ENCODE data around the gene MON2. TPM values are rescaled to one million over a fixed set of nuclear protein-coding genes. Genes with fewer than 3 reads are reported as not detected.
"Not testable (repeated sequence)": the region's sequence is repeated elsewhere in the genome, so short reads cannot be mapped to it uniquely, and the experiment has no call there.

MON2 gene
- total and polyA plus RNA-seq, 12 donors, result 5.0 to 25.3 (median 18.5) TPM

DNA sequence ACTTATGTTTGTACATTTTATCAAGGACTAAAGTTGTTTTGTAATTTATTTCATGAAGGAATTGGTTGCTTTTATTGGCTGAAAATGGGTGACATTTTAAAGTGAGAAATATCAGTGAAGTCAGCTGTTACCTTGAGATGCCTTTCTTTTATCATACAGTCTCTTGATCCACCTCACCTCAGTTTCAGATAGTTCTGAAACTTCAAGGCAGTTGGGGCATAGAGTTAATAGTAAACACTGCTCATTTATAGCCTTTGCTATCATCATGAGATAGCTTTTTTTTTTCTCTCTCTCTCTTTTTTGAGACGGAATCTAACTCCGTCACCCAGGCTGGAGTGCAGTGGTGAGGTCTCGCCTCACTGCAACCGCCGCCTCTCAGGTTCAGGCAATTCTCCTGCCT, 76.7 kb downstream of the MON2 start:
- DNase-seq (no peak), ATAC-seq (no peak)
- Histone ChIP-seq H3K9me3 (no peaks in the 10 kb centered on the region), H3K27me3 (no peaks in the 10 kb centered on the region), H3K36me3 (peaks cover 0 to 100% (median 26%) of the 10 kb centered on the region in 9 donors), H3K27ac (no peak overlapping the region), H3K4me1 (peaks cover 0 to under 1% (median 0%) of the 10 kb centered on the region in 9 donors), H3K4me3 (no peak overlapping the region)
- intact Hi-C loops (cut with DNase I), result no loop called here
- TF ChIP-seq, protein P1, sequence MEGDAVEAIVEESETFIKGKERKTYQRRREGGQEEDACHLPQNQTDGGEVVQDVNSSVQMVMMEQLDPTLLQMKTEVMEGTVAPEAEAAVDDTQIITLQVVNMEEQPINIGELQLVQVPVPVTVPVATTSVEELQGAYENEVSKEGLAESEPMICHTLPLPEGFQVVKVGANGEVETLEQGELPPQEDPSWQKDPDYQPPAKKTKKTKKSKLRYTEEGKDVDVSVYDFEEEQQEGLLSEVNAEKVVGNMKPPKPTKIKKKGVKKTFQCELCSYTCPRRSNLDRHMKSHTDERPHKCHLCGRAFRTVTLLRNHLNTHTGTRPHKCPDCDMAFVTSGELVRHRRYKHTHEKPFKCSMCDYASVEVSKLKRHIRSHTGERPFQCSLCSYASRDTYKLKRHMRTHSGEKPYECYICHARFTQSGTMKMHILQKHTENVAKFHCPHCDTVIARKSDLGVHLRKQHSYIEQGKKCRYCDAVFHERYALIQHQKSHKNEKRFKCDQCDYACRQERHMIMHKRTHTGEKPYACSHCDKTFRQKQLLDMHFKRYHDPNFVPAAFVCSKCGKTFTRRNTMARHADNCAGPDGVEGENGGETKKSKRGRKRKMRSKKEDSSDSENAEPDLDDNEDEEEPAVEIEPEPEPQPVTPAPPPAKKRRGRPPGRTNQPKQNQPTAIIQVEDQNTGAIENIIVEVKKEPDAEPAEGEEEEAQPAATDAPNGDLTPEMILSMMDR (IDR thresholded peaks at IDR 0.05), result no peak
- WGBS, 2 donors, result 95 to 97% methylated on average over 5 of the region's 5 CpGs

DNA sequence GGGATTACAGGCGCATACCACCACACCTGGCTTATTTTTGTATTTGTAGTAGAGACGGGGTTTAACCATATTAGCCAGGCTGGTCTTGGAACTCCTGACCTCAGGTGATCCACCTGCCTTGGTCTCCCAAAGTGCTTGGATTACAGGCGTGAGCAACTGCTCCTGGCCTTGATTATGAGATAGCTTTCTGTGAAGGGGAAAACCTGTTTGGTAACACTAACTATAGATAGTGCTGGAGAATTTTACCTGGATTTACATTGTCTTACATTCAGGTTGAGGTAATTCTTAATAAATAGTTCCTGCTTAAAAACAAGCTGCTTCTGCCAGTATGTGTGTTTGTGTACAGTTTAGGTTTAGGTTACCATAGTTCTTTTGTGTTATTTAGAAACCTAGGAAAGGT, 77.1 kb downstream of the MON2 start:
- intact Hi-C loops (cut with DNase I), result no loop called here
- Histone ChIP-seq H3K36me3 (peaks cover 0 to 100% (median 22%) of the 10 kb centered on the region in 9 donors), H3K27ac (no peak overlapping the region), H3K4me3 (no peak overlapping the region), H3K27me3 (no peaks in the 10 kb centered on the region), H3K9me3 (no peaks in the 10 kb centered on the region), H3K4me1 (no peaks in the 10 kb centered on the region)
- DNase-seq, result no peak
- ATAC-seq, result no peak
- TF ChIP-seq, protein P1 (IDR thresholded peaks at IDR 0.05), result no peak
- WGBS, 2 donors, result 73 to 78% methylated on average over 3 of the region's 3 CpGs

DNA sequence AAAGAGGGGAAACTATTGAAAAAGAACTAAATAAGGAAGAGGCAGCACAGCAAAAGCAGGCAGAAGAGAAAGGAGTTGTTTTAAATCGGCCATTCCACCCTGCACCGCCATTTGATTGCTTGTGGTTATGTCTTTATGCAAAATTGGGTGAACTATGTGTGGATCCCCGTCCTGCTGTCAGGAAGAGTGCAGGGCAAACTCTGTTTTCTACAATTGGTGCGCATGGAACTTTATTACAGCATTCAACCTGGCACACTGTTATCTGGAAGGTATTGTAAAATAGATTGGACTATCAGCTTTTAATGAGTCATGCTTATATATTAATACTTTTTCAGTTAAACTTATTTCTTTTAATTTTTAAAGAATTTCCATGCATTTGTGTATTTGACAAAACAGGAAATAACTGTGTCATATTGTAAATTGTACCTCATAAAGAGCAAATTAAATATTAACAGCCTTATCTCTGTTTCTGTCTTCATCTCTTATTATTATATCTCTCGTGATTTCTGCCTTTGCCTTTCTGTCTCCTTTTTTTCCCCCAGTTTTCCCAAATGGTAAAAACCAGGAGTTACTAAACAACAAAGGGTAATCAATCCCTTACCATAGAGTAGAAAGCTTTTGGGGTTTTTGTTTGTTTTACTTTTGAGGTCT, 86.4 kb downstream of the MON2 start:
- H3K9me3 ChIP-seq, result no peaks in the 10 kb centered on the region
- H3K27ac ChIP-seq, result no peak overlapping the region
- DNase-seq, result no peak
- intact Hi-C loops (cut with DNase I), result no loop called here
- WGBS, 2 donors, result 94 to 95% methylated on average over 5 of the region's 5 CpGs
- TF ChIP-seq, protein P1 (IDR thresholded peaks at IDR 0.05), result no peak
- H3K4me1 ChIP-seq, result no peaks in the 10 kb centered on the region
- H3K4me3 ChIP-seq, result no peak overlapping the region
- no peaks in the 10 kb centered on the region for H3K27me3 ChIP-seq
- H3K36me3 ChIP-seq, result peaks cover 0 to 100% (median 41%) of the 10 kb centered on the region in 9 donors
- no peak for ATAC-seq

DNA sequence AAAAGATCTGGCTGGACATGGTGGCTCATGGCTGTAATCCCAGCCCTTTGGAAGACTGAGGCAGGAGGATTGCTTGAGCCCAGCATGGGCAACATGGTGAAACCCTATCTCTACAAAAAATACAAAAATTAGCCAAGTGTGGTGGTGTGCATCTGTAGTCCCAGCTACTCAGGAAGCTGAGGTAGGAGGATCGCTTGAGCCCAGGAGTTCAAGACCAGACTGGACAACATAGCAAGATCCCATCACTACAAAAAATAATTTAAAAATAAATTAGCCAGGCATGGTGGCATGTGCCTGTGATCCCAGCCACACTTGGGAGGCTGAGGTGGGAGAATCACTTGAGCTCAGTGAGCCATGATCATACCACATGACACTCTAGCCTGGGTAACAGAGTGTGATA, 92.7 kb downstream of the MON2 start:
- peaks cover 0 to 92% (median 40%) of the 10 kb centered on the region in 9 donors for H3K36me3 ChIP-seq
- 96 to 100% methylated on average over 1 of the region's 1 CpG for WGBS, 2 donors

DNA sequence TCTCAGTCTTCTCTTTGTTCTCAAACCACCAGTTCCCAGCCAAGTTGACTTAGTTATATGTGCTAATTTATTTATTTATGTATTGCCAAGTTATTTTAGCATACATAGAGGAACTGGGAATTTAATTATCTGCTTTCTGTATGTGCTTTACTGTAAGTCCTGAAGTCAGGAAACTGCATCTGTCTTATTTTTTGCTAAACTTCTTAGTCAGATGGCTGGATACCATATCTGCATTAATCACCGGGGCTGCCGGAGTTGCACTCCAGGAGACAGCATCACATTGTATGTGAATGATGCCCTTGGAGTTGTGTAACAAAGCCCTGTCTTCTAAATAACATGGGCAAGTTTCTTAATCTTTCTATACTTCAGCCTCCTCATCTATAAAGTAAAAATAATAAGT, 96.2 kb downstream of the MON2 start:
- no peak overlapping the region for H3K4me3 ChIP-seq
- H3K4me1 ChIP-seq, result no peaks in the 10 kb centered on the region
- 85 to 88% methylated on average over 2 of the region's 2 CpGs for WGBS, 2 donors
- ATAC-seq (no peak), DNase-seq (no peak)
- no peak overlapping the region for H3K27ac ChIP-seq
- H3K36me3 ChIP-seq, result peaks cover 0 to 90% (median 12%) of the 10 kb centered on the region in 9 donors
- TF ChIP-seq, protein P1 (IDR thresholded peaks at IDR 0.05), result no peak
- intact Hi-C loops (cut with DNase I), result no loop called here
- no peaks in the 10 kb centered on the region for H3K9me3 ChIP-seq
- no peaks in the 10 kb centered on the region for H3K27me3 ChIP-seq

More for the DNA sequence above, 92.7 kb downstream of the MON2 start:
- H3K9me3 ChIP-seq; H3K4me3 ChIP-seq; intact Hi-C loops (cut with DNase I); H3K27ac ChIP-seq; H3K4me1 ChIP-seq; ATAC-seq; DNase-seq; H3K27me3 ChIP-seq: not testable (repeated sequence)

Measured in heart right ventricle (tissue), 16 donors.